ENCODE measurements around the gene KRTAP4-2. TPM values are rescaled to one million over a fixed set of nuclear protein-coding genes. Genes with fewer than 3 reads are reported as not detected.
"Not testable (repeated sequence)": the region's sequence is repeated elsewhere in the genome, so short reads cannot be mapped to it uniquely, and the experiment has no call there.

The KRTAP4-2 gene
- 1.1 TPM for total RNA-seq

- DNase-seq = no peak
Measured at GRCh38 chr17:41177727-41178271, at the start of gene KRTAP4-2. Gene KRTAP4-2, minus strand, starts transcription at chr17:41178221. Its CDS starts 57 bp downstream, at chr17:41178164.

- not testable (repeated sequence) for DNase-seq
Measured at GRCh38 chr17:41226598-41227095, 48.6 kb upstream of the KRTAP4-2 start, which contains the start of gene KRTAP9-2. Gene KRTAP9-2, plus strand, starts transcription at chr17:41226648. Its CDS starts 7 bp downstream, at chr17:41226655.

GRCh38 chr17:41226051-41226450 is 48.0 kb upstream of the KRTAP4-2 start:
- DNase-seq = no peak

GRCh38 chr17:41223821-41224220 is 45.8 kb upstream of the KRTAP4-2 start:
- DNase-seq = no peak

GRCh38 chr17:41215681-41216080 is 37.7 kb upstream of the KRTAP4-2 start:
- no peak for DNase-seq

GRCh38 chr17:41212524-41213169 is 34.6 kb upstream of the KRTAP4-2 start:
- DNase-seq = no peak

- no peak for DNase-seq
Measured at GRCh38 chr17:41211845-41212466, 33.9 kb upstream of the KRTAP4-2 start.

- no peak for DNase-seq
Measured at GRCh38 chr17:41199421-41200078, 21.5 kb upstream of the KRTAP4-2 start.

- DNase-seq = no peak
Measured at GRCh38 chr17:41196068-41196467, 18.0 kb upstream of the KRTAP4-2 start.

GRCh38 chr17:41190328-41190727 is 12.3 kb upstream of the KRTAP4-2 start:
- DNase-seq = no peak

- not testable (repeated sequence) for DNase-seq
Measured at GRCh38 chr17:41189837-41190318, 11.9 kb upstream of the KRTAP4-2 start, which contains the start of gene KRTAP9-1. Gene KRTAP9-1, plus strand, starts transcription at chr17:41189887. Its CDS starts 0 bp downstream, at chr17:41189887.

- no peak for DNase-seq
Measured at GRCh38 chr17:41186872-41187271, 8.9 kb upstream of the KRTAP4-2 start.

- no peak for DNase-seq
Measured at GRCh38 chr17:41185001-41185400, 7.0 kb upstream of the KRTAP4-2 start.

- no peak for DNase-seq
Measured at GRCh38 chr17:41184480-41184961, 6.5 kb upstream of the KRTAP4-2 start, which contains the start of gene KRTAP4-1. Gene KRTAP4-1, minus strand, starts transcription at chr17:41184911. Its CDS starts 57 bp downstream, at chr17:41184854.

- no peak for DNase-seq
Measured at GRCh38 chr17:41178843-41179616, 1.0 kb upstream of the KRTAP4-2 start.

- no peak for DNase-seq
Measured at GRCh38 chr17:41178341-41178740, 320 bp upstream of the KRTAP4-2 start.

GRCh38 chr17:41176744-41177387 is 1.2 kb downstream of the KRTAP4-2 start:
- no peak for DNase-seq

- DNase-seq = no peak
Measured at GRCh38 chr17:41171886-41172285, 6.1 kb downstream of the KRTAP4-2 start.

- DNase-seq = no peak
Measured at GRCh38 chr17:41168121-41168520, 9.9 kb downstream of the KRTAP4-2 start, which contains the start of gene KRTAP4-3. Gene KRTAP4-3, minus strand, starts transcription at chr17:41168221. Its CDS starts 49 bp downstream, at chr17:41168172.

- no peak for DNase-seq
Measured at GRCh38 chr17:41167561-41167960, 10.5 kb downstream of the KRTAP4-2 start.

GRCh38 chr17:41163828-41164227 is 14.2 kb downstream of the KRTAP4-2 start:
- DNase-seq = no peak
